Osteocyte (in vitro differentiated cells): Measurements from ENCODE around the gene PRR35. TPM values are rescaled to one million over a fixed set of nuclear protein-coding genes. Genes with fewer than 3 reads are reported as not detected.

Experiments used
- DNase-seq: peaks from one replicate; pipeline ENCODE4 v3.0.0; 2021; ENCODE audit warnings: mixed read lengths; ENCODE audit not compliant: unreplicated experiment; ENCODE audit errors: extremely low spot score
- H3K27ac Mint-ChIP-seq: one replicate; pipeline ENCODE4 v1.8.0; 2021; ENCODE audit warnings: mild to moderate bottlenecking, mixed read lengths; ENCODE audit not compliant: unreplicated experiment
- H3K27me3 Mint-ChIP-seq: one replicate; pipeline ENCODE4 v1.8.0; 2021; ENCODE audit warnings: mixed read lengths; ENCODE audit not compliant: unreplicated experiment
- H3K36me3 Mint-ChIP-seq: one replicate; pipeline ENCODE4 v1.8.0; 2021; ENCODE audit warnings: mixed read lengths; ENCODE audit not compliant: unreplicated experiment
- H3K4me1 Mint-ChIP-seq: one replicate; pipeline ENCODE4 v1.8.0; 2021; ENCODE audit warnings: mixed read lengths; ENCODE audit not compliant: unreplicated experiment
- H3K4me3 Mint-ChIP-seq: one replicate; pipeline ENCODE4 v1.8.0; 2021; ENCODE audit warnings: mild to moderate bottlenecking, moderate library complexity, mixed read lengths; ENCODE audit not compliant: unreplicated experiment
- H3K9me3 Mint-ChIP-seq: one replicate; pipeline ENCODE4 v1.8.0; 2021; ENCODE audit warnings: mixed read lengths; ENCODE audit not compliant: unreplicated experiment
- total RNA-seq: library from RNA; stranded (reverse); gene quantifications from 2 replicates; pipeline ENCODE4 v1.2.1, GENCODE V29; 2021
- TF ChIP-seq, protein P1 (sequence below): fragments of 200-600 bp; sonication (generic); IDR thresholded peaks from 2 replicates; pipeline ENCODE4 v1.5.0; 2021; ENCODE audit warnings: antibody characterized with exemption, mild to moderate bottlenecking, moderate library complexity

The PRR35 gene
- total RNA-seq, 1 donor from 2014 or later, result not detected

DNA sequence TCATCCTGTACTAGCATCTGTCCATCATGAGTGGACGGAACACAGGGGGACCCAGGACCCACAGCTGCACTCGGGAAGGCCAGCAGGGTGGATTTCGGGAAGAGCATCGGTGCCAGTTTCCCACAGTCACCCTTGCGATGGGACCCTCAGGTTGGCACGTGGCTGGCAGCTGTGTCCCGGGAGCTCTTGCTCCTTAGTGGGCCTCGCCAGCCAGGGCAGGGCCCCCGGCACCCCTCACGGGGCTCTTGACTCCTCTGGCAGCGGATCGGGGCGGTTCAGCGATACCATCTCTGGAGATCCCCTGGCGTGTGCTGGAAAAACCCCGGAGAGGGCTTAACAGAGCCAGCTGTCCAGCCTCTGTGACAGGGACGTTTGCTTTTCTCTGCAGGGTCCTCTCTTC, 23.4 kb upstream of the PRR35 start:
- H3K4me1 Mint-ChIP-seq, result peaks cover 33% of the 10 kb centered on the region
- TF ChIP-seq, protein P1, sequence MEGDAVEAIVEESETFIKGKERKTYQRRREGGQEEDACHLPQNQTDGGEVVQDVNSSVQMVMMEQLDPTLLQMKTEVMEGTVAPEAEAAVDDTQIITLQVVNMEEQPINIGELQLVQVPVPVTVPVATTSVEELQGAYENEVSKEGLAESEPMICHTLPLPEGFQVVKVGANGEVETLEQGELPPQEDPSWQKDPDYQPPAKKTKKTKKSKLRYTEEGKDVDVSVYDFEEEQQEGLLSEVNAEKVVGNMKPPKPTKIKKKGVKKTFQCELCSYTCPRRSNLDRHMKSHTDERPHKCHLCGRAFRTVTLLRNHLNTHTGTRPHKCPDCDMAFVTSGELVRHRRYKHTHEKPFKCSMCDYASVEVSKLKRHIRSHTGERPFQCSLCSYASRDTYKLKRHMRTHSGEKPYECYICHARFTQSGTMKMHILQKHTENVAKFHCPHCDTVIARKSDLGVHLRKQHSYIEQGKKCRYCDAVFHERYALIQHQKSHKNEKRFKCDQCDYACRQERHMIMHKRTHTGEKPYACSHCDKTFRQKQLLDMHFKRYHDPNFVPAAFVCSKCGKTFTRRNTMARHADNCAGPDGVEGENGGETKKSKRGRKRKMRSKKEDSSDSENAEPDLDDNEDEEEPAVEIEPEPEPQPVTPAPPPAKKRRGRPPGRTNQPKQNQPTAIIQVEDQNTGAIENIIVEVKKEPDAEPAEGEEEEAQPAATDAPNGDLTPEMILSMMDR, result no peak
- H3K4me3 Mint-ChIP-seq, result no peak overlapping the region
- no peaks in the 10 kb centered on the region for H3K36me3 Mint-ChIP-seq
- DNase-seq, result no peak
- H3K9me3 Mint-ChIP-seq, result no peaks in the 10 kb centered on the region
- peak overlapping the region; percentile 27 for H3K27ac Mint-ChIP-seq
- no peaks in the 10 kb centered on the region for H3K27me3 Mint-ChIP-seq

DNA sequence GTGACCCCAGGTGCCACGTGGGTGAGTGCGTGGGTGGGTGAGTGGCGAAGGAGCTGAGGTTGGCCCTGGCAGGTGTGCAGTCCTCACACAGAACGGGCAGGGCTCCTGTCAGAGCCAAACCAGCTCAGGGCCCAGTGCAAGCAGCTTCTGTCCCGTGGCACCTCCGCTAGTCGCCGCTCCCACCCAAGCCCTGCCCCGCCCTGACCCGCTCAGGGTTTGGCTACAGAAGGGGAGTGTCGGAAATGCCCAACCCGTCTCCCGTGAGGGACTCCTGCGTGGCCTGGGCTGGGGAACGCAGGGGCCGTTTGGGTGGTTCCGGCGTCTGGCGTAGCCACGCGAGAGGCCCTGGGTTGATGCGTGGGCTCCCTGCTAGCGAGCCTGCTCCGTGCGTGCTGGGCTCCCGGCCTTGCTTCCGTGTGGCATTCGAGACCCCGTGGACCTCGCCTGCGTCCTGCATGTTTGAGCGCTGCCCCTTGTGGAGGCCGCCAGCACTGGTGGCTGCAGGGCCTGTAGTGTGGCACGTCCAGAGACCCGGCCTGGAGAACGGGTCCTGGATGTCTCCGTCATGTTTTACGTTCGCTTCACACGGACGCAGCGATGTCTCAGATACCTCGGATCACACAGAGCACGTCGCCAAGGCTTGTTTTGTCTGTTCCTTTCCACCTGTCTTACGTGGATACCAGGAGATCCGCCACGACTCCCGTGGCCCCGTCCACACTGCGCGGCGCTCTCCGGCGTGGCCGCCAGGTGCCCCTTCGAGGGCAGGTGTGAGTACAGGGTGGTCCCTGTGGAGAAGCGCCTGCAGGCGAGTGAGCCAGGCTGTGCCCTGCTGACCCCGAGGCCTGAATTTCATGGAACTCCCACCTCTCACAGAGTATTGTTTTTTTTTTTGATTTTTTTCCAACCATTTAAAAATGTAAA, 22.5 kb upstream of the PRR35 start:
- H3K4me3 Mint-ChIP-seq, result no peak overlapping the region
- no peaks in the 10 kb centered on the region for H3K27me3 Mint-ChIP-seq
- H3K27ac Mint-ChIP-seq, result no peak overlapping the region
- H3K9me3 Mint-ChIP-seq, result no peaks in the 10 kb centered on the region
- no peak for DNase-seq
- peaks cover 38% of the 10 kb centered on the region for H3K4me1 Mint-ChIP-seq
- no peaks in the 10 kb centered on the region for H3K36me3 Mint-ChIP-seq
- TF ChIP-seq, protein P1, result peak; percentile 7

DNA sequence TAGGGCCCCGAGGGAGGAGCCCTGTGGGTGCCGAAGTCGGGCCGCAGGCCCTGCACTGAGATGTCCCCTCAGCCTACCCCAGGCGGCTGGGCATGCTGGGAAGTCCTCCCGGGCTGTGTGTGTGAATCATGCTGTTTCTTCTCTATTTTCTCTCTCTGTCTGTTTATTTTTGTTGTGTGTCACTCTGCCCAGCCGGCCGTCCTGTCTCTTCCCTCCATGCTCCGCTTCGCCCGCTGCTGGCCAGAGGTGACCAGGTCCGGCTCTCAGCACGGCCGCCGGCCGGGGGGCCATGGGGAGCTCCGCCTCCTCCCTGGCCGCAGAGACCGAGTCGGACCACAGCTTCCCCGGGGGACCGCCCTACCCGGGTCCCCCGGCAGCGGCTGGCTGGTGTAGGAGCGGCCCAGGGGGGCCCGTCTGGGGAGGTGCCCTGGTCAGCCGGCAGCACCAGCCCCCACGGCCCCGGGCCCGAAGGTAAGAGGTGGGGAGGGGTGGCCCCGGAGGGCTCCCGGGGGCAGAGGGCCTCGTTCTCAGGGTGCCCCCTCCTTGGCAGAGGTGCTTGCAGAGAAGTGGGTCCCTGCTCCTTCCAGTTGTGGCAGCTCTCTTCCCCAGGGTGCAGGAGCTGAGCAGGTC, 20.2 kb upstream of the PRR35 start:
- Mint-ChIP-seq H3K4me1 (peaks cover 37% of the 10 kb centered on the region), H3K4me3 (peak overlapping the region; percentile 35), H3K9me3 (no peaks in the 10 kb centered on the region), H3K36me3 (no peaks in the 10 kb centered on the region), H3K27ac (peak overlapping the region; percentile 71), H3K27me3 (no peaks in the 10 kb centered on the region)
- TF ChIP-seq, protein P1, result peak; percentile 35
- DNase-seq, result no peak

DNA sequence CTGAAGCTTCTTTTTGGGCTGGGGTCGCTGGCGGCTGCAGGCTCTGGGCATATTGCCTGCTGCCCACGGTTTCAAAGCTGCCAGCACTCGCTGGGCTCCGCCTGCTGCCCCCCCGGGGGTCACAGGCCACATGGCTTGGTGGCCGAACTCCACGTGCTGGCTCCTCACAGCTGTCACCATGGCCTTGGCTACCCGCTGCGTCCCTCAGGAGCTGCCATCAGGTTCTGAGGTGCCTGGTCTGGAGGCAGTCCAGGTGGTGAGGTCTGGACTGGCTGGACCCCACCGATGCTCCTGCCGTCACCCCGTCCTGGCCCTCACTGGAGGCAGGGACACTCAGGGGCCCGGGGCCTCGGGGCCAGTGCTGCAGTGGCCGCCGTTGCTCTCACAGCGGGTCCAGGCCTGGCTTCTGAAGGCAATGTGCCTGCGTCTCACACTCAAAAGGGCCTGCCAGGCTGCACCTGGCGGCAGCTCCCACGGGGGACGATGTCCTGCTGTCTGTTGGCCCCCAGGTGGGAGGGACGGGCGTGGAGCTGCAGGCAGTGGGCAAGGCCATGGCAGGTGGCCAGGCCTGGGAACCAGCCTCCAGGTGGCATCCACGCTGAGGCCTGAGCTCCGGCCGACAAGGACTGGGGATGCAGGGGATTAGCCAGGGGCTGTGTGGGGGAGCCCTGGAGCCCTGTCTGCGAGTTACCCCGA, 19.4 kb upstream of the PRR35 start:
- Mint-ChIP-seq H3K4me3 (no peak overlapping the region), H3K4me1 (peaks cover 30% of the 10 kb centered on the region), H3K36me3 (no peaks in the 10 kb centered on the region), H3K27ac (no peak overlapping the region), H3K9me3 (no peaks in the 10 kb centered on the region), H3K27me3 (no peaks in the 10 kb centered on the region)
- no peak for DNase-seq
- TF ChIP-seq, protein P1, result no peak
